LNCaP clone FGC (cell line): ENCODE measurements around the gene RAB29.

Source experiments
- DNase-seq: peaks from one replicate; pipeline ENCODE4 v3.0.0-alpha.2; 2011; ENCODE audit warnings: low read depth
- H3K4me3 ChIP-seq: 2 replicates; pipeline ENCODE4 v1.5.1; 2011; ENCODE audit warnings: mild to moderate bottlenecking, low read depth, low read length, control low read depth
- TF ChIP-seq, protein P1 (sequence below): IDR thresholded peaks from 2 replicates; pipeline ENCODE4 v1.5.1; 2012; ENCODE audit warnings: mild to moderate bottlenecking; ENCODE audit not compliant: control insufficient read depth, insufficient read depth; ENCODE audit errors: extremely low read depth

Gene RAB29

DNA sequence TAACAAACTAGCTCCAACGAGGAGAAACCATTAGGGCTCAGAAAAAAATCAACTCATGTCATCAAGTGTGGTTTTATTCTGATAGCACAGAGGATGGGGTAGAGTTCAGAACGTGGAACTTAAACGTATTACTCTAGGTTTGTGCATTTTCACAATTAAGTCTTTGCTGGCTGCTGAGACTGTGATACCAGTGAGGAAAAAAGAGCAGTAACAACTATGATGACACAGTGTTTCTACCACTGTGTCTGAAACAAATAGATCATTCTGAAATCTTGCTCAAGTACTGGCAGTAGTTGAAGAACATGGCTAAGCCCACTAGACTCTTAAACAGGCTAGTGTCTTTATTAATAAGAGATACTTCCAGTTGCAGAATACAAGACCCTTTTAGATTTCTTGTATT is 56.3 kb downstream of the RAB29 start:
- no peak overlapping the region for H3K4me3 ChIP-seq
- TF ChIP-seq, protein P1, sequence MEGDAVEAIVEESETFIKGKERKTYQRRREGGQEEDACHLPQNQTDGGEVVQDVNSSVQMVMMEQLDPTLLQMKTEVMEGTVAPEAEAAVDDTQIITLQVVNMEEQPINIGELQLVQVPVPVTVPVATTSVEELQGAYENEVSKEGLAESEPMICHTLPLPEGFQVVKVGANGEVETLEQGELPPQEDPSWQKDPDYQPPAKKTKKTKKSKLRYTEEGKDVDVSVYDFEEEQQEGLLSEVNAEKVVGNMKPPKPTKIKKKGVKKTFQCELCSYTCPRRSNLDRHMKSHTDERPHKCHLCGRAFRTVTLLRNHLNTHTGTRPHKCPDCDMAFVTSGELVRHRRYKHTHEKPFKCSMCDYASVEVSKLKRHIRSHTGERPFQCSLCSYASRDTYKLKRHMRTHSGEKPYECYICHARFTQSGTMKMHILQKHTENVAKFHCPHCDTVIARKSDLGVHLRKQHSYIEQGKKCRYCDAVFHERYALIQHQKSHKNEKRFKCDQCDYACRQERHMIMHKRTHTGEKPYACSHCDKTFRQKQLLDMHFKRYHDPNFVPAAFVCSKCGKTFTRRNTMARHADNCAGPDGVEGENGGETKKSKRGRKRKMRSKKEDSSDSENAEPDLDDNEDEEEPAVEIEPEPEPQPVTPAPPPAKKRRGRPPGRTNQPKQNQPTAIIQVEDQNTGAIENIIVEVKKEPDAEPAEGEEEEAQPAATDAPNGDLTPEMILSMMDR = no peak
- DNase-seq = no peak
